Measurements from ENCODE around the gene ITGB3. TPM values are rescaled to one million over a fixed set of nuclear protein-coding genes. Genes with fewer than 3 reads are reported as not detected.

The ITGB3 gene
- total and polyA plus RNA-seq, 2 experiments from 2014 or later, result 3.5 to 7.2 TPM

GRCh38 chr17:47299239-47299910 is 45.7 kb downstream of the ITGB3 start:
- Histone ChIP-seq H3K9me3 (ENCODE audit: low read depth) (peaks cover 3% of the 10 kb centered on the region), H3K36me3 (ENCODE audit: low read depth) (no peaks in the 10 kb centered on the region), H2AFZ (no peak overlapping the region), H4K20me1 (ENCODE audit: insufficient read depth) (no peaks in the 10 kb centered on the region), H3K9me2 (ENCODE audit: insufficient read depth) (no peaks in the 10 kb centered on the region), H3K79me2 (ENCODE audit: insufficient read depth) (no peaks in the 10 kb centered on the region), H3K9ac (no peak overlapping the region), H3K27ac (no peak overlapping the region), H3K4me1 (ENCODE audit: insufficient read depth) (peaks cover 3% of the 10 kb centered on the region; the same call in 1 of the 2 replicates), H3K4me2 (ENCODE audit: unreplicated experiment) (no peak overlapping the region), H3K4me3 (no peak overlapping the region), H3F3A (ENCODE audit: insufficient read depth) (peaks cover 4% of the 10 kb centered on the region; the same call in 1 of the 2 replicates), H3K27me3 (replicated peaks; ENCODE audit: insufficient read depth) (no peaks in the 10 kb centered on the region)
- TF ChIP-seq EZH2phosphoT487 (IDR thresholded peaks at IDR 0.05; ENCODE audit: insufficient read depth, low read depth) (no peak), EZH2 (IDR thresholded peaks at IDR 0.05; ENCODE audit: insufficient read depth, poor library complexity, severe bottlenecking) (no peak)
- in situ Hi-C loops (cut with MboI), result no loop called here
- DNase-seq, result no peak
- 86 to 91% methylated on average over 12 to 13 of the region's 13 CpGs for WGBS, 2 experiments (ENCODE audit: low coverage in 1 of 2, low lambda C conversion rate in 2 of 2, missing lambda C conversion rate in 2 of 2)

- Histone ChIP-seq H4K20me1 (ENCODE audit: insufficient read depth) (no peaks in the 10 kb centered on the region), H3K9me2 (ENCODE audit: insufficient read depth) (no peaks in the 10 kb centered on the region), H3K4me2 (ENCODE audit: unreplicated experiment) (no peak overlapping the region), H3K79me2 (ENCODE audit: insufficient read depth) (no peaks in the 10 kb centered on the region), H3K9me3 (ENCODE audit: low read depth) (peaks cover 3% of the 10 kb centered on the region), H3K9ac (no peak overlapping the region), H3K36me3 (ENCODE audit: low read depth) (no peaks in the 10 kb centered on the region), H3K27me3 (replicated peaks; ENCODE audit: insufficient read depth) (no peaks in the 10 kb centered on the region), H3K27ac (no peak overlapping the region), H3K4me1 (ENCODE audit: insufficient read depth) (peaks cover 7% of the 10 kb centered on the region), H3K4me3 (no peak overlapping the region), H3F3A (ENCODE audit: insufficient read depth) (peaks cover 11% of the 10 kb centered on the region), H2AFZ (no peak overlapping the region)
- no peak for DNase-seq
- no peak for TF ChIP-seq EZH2 (IDR thresholded peaks at IDR 0.05; ENCODE audit: insufficient read depth, poor library complexity, severe bottlenecking)
- no peak for TF ChIP-seq EZH2phosphoT487 (IDR thresholded peaks at IDR 0.05; ENCODE audit: insufficient read depth, low read depth)
- WGBS, 2 experiments (ENCODE audit: low coverage in 1 of 2, low lambda C conversion rate in 2 of 2, missing lambda C conversion rate in 2 of 2), result 97 to 100% methylated on average over 1 of the region's 1 CpG
- in situ Hi-C loops (cut with MboI), result no loop called here
Observed at GRCh38 chr17:47300718-47301117, 47.1 kb downstream of the ITGB3 start.

GRCh38 chr17:47301161-47301560 is 47.5 kb downstream of the ITGB3 start:
- DNase-seq, result no peak
- H3K27me3 ChIP-seq (replicated peaks; ENCODE audit: insufficient read depth), result no peaks in the 10 kb centered on the region
- H3K9me2 ChIP-seq (ENCODE audit: insufficient read depth), result no peaks in the 10 kb centered on the region
- WGBS, 2 experiments (ENCODE audit: low coverage in 1 of 2, low lambda C conversion rate in 2 of 2, missing lambda C conversion rate in 2 of 2), result 93 to 100% methylated on average over 3 of the region's 3 CpGs
- no peaks in the 10 kb centered on the region for H3K79me2 ChIP-seq (ENCODE audit: insufficient read depth)
- H2AFZ ChIP-seq, result no peak overlapping the region
- peaks cover 11% of the 10 kb centered on the region for H3K4me1 ChIP-seq (ENCODE audit: insufficient read depth)
- no peak overlapping the region for H3K4me3 ChIP-seq
- in situ Hi-C loops (cut with MboI), result no loop called here
- no peak overlapping the region for H3K4me2 ChIP-seq (ENCODE audit: unreplicated experiment)
- H3K9me3 ChIP-seq (ENCODE audit: low read depth), result peaks cover 3% of the 10 kb centered on the region
- no peak overlapping the region for H3K9ac ChIP-seq
- H4K20me1 ChIP-seq (ENCODE audit: insufficient read depth), result no peaks in the 10 kb centered on the region
- H3K36me3 ChIP-seq (ENCODE audit: low read depth), result no peaks in the 10 kb centered on the region
- peaks cover 16% of the 10 kb centered on the region for H3F3A ChIP-seq (ENCODE audit: insufficient read depth)
- no peak overlapping the region for H3K27ac ChIP-seq
- no peak for TF ChIP-seq EZH2 (IDR thresholded peaks at IDR 0.05; ENCODE audit: insufficient read depth, poor library complexity, severe bottlenecking)
- TF ChIP-seq EZH2phosphoT487 (IDR thresholded peaks at IDR 0.05; ENCODE audit: insufficient read depth, low read depth), result no peak

- no peak overlapping the region for H3K4me2 ChIP-seq (ENCODE audit: unreplicated experiment)
- 87 to 93% methylated on average over 2 of the region's 2 CpGs for WGBS, 2 experiments (ENCODE audit: low coverage in 1 of 2, low lambda C conversion rate in 2 of 2, missing lambda C conversion rate in 2 of 2)
- no peak overlapping the region for H3K27ac ChIP-seq
- in situ Hi-C loops (cut with MboI), result no loop called here
- no peaks in the 10 kb centered on the region for H3K27me3 ChIP-seq (replicated peaks; ENCODE audit: insufficient read depth)
- TF ChIP-seq EZH2phosphoT487 (IDR thresholded peaks at IDR 0.05; ENCODE audit: insufficient read depth, low read depth), result no peak
- TF ChIP-seq EZH2 (IDR thresholded peaks at IDR 0.05; ENCODE audit: insufficient read depth, poor library complexity, severe bottlenecking), result no peak
- H3K36me3 ChIP-seq (ENCODE audit: low read depth), result no peaks in the 10 kb centered on the region
- H3K9ac ChIP-seq, result no peak overlapping the region
- no peak overlapping the region for H2AFZ ChIP-seq
- no peaks in the 10 kb centered on the region for H4K20me1 ChIP-seq (ENCODE audit: insufficient read depth)
- no peaks in the 10 kb centered on the region for H3K79me2 ChIP-seq (ENCODE audit: insufficient read depth)
- no peaks in the 10 kb centered on the region for H3K9me2 ChIP-seq (ENCODE audit: insufficient read depth)
- H3K4me3 ChIP-seq, result no peak overlapping the region
- H3K4me1 ChIP-seq (ENCODE audit: insufficient read depth), result peaks cover 14% of the 10 kb centered on the region
- H3F3A ChIP-seq (ENCODE audit: insufficient read depth), result peaks cover 18% of the 10 kb centered on the region
- peaks cover 3% of the 10 kb centered on the region for H3K9me3 ChIP-seq (ENCODE audit: low read depth)
- no peak for DNase-seq
Observed at GRCh38 chr17:47301831-47302230, 48.2 kb downstream of the ITGB3 start.

Data from GM23248 (cell line).